ENCODE results near the gene SRRM3. TPM values are rescaled to one million over a fixed set of nuclear protein-coding genes. Genes with fewer than 3 reads are reported as not detected.

Gene SRRM3
- total and polyA plus RNA-seq, 12 donors: 5.6 to 140 (median 33.3) TPM

- 74 to 84% (median 78%) methylated on average over 8 of the region's 8 CpGs for WGBS, 4 donors
- Histone ChIP-seq H3K9me3 (replicated peaks in 1 of 3) (no peaks in the 10 kb centered on the region), H3K27me3 (no peaks in the 10 kb centered on the region), H3K36me3 (replicated peaks in 1 of 2) (no peaks in the 10 kb centered on the region), H3K4me3 (no peak overlapping the region), H3K4me1 (replicated peaks in 1 of 2) (peaks cover 28 to 56% of the 10 kb centered on the region in 2 donors), H3K27ac (peak overlapping the region; percentile 85 to 100 (median 96))
- TF ChIP-seq CTCF (IDR thresholded peaks at IDR 0.05) (no peak), POLR2A (IDR thresholded peaks at IDR 0.05) (no peak)
- no peak for DNase-seq
- intact Hi-C loops (cut with DNase I): no loop called here
Measured at GRCh38 chr7:76293407-76293901, 91.8 kb downstream of the SRRM3 start.

GRCh38 chr7:76294344-76295024 lies 92.8 kb downstream of the SRRM3 start:
- H3K4me3 ChIP-seq: peak overlapping the region in 1 of 4 donors; percentile 42
- peak; percentile 97 to 99 (median 99) for DNase-seq
- 3 to 13% (median 7%) methylated on average over 13 to 20 of the region's 20 CpGs for WGBS, 4 donors
- no peaks in the 10 kb centered on the region for H3K27me3 ChIP-seq
- TF ChIP-seq CTCF (IDR thresholded peaks at IDR 0.05): no peak
- peak in 1 of 2 donors; percentile 76 for TF ChIP-seq POLR2A (IDR thresholded peaks at IDR 0.05)
- intact Hi-C loops (cut with DNase I): no loop called here
- peaks cover 28 to 56% of the 10 kb centered on the region in 2 donors for H3K4me1 ChIP-seq (replicated peaks in 1 of 2)
- no peaks in the 10 kb centered on the region for H3K9me3 ChIP-seq (replicated peaks in 1 of 3)
- no peaks in the 10 kb centered on the region for H3K36me3 ChIP-seq (replicated peaks in 1 of 2)
- H3K27ac ChIP-seq: peak overlapping the region; percentile 85 to 100 (median 96)

GRCh38 chr7:76296743-76297740 lies 95.3 kb downstream of the SRRM3 start:
- H3K36me3 ChIP-seq (replicated peaks in 1 of 2): no peaks in the 10 kb centered on the region
- no peaks in the 10 kb centered on the region for H3K9me3 ChIP-seq (replicated peaks in 1 of 3)
- WGBS, 4 donors: 62 to 70% (median 68%) methylated on average over 14 to 22 of the region's 22 CpGs
- intact Hi-C loops (cut with DNase I): no loop called here
- H3K27me3 ChIP-seq: no peaks in the 10 kb centered on the region
- peak overlapping the region in 4 of 5 donors; percentile 23 to 100 (median 70) for H3K27ac ChIP-seq
- TF ChIP-seq POLR2A (IDR thresholded peaks at IDR 0.05): no peak
- TF ChIP-seq CTCF (IDR thresholded peaks at IDR 0.05): no peak
- DNase-seq: peak in 3 of 7 donors; percentile 73 to 77 (median 76)
- H3K4me3 ChIP-seq: no peak overlapping the region
- peaks cover 19 to 47% of the 10 kb centered on the region in 2 donors for H3K4me1 ChIP-seq (replicated peaks in 1 of 2)
